ENCODE results near the gene NRXN3. TPM values are rescaled to one million over a fixed set of nuclear protein-coding genes. Genes with fewer than 3 reads are reported as not detected.

NRXN3 gene
- polyA plus RNA-seq, 1 donor (not counting 4 experiments of a cell fraction or from before 2014, with no cell fraction given) = 0.89 TPM

DNA sequence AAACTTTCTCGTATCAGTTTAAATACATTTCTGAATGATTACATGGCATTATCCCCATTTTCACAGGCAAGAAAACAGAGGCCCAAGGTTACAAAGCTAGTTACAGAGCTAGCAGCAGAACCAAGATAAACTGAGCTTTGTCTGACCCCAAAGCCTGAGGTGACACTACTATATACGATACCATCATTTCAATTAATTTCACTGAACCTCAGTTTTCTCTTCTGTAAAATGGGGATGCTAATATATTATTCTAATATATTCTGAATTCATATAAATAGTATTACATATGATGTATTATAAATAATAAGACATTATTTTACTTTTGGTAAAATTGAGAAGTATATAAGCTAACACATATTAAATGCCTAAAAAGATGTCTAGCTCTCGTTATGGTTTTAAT is 143.3 kb downstream of the NRXN3 start:
- Histone ChIP-seq H4K20me1 (ENCODE audit: control insufficient read depth, extremely low read depth, insufficient read depth, low read length) (no peaks in the 10 kb centered on the region), H3K4me1 (ENCODE audit: control insufficient read depth, extremely low read depth, insufficient read depth, low read length) (no peaks in the 10 kb centered on the region), H3K27ac (ENCODE audit: control insufficient read depth, insufficient read depth, low read length) (no peak overlapping the region), H3K4me2 (ENCODE audit: control insufficient read depth, extremely low read depth, insufficient read depth, low read depth, low read length) (no peak overlapping the region), H3K79me2 (ENCODE audit: control insufficient read depth, insufficient read depth, low read length) (no peaks in the 10 kb centered on the region), H3K27me3 (ENCODE audit: control insufficient read depth, extremely low read depth, insufficient read depth, low read length) (no peaks in the 10 kb centered on the region), H3K9me1 (ENCODE audit: control insufficient read depth, extremely low read depth, insufficient read depth, low read length) (no peaks in the 10 kb centered on the region), H3K9me3 (ENCODE audit: control insufficient read depth, low read depth, low read length) (no peaks in the 10 kb centered on the region), H3K4me3 (ENCODE audit: control insufficient read depth in 2 of 3, extremely low read depth in 1 of 3, insufficient read depth in 2 of 3, low read depth in 1 of 3, low read length in 3 of 3) (no peak overlapping the region), H3K36me3 (ENCODE audit: control insufficient read depth in 2 of 2, extremely low read depth in 1 of 2, insufficient read depth in 2 of 2, low read length in 2 of 2) (no peaks in the 10 kb centered on the region), H2AFZ (ENCODE audit: control insufficient read depth, low read length) (no peak overlapping the region), H3K9ac (ENCODE audit: control insufficient read depth, extremely low read depth, insufficient read depth, low read length) (no peak overlapping the region)
- no peak for TF ChIP-seq EZH2 (IDR thresholded peaks at IDR 0.05; ENCODE audit: low read length)
- TF ChIP-seq, protein P1, sequence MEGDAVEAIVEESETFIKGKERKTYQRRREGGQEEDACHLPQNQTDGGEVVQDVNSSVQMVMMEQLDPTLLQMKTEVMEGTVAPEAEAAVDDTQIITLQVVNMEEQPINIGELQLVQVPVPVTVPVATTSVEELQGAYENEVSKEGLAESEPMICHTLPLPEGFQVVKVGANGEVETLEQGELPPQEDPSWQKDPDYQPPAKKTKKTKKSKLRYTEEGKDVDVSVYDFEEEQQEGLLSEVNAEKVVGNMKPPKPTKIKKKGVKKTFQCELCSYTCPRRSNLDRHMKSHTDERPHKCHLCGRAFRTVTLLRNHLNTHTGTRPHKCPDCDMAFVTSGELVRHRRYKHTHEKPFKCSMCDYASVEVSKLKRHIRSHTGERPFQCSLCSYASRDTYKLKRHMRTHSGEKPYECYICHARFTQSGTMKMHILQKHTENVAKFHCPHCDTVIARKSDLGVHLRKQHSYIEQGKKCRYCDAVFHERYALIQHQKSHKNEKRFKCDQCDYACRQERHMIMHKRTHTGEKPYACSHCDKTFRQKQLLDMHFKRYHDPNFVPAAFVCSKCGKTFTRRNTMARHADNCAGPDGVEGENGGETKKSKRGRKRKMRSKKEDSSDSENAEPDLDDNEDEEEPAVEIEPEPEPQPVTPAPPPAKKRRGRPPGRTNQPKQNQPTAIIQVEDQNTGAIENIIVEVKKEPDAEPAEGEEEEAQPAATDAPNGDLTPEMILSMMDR (optimal IDR thresholded peaks at IDR 0.05 in 1 of 3, IDR thresholded peaks at IDR 0.05 in 1 of 3, conservative IDR thresholded peaks at IDR 0.05 in 1 of 3; ENCODE audit: extremely low read depth in 1 of 3, insufficient read depth in 2 of 3, low read length in 3 of 3) = no peak
- DNase-seq (ENCODE audit: low read depth, low spot score) = no peak
- FAIRE-seq = no peak
- dilution Hi-C loops (cut with MboI; ENCODE audit: extremely low pct_ligation_motif_present, low sequenced_read_pairs) = no loop called here

DNA sequence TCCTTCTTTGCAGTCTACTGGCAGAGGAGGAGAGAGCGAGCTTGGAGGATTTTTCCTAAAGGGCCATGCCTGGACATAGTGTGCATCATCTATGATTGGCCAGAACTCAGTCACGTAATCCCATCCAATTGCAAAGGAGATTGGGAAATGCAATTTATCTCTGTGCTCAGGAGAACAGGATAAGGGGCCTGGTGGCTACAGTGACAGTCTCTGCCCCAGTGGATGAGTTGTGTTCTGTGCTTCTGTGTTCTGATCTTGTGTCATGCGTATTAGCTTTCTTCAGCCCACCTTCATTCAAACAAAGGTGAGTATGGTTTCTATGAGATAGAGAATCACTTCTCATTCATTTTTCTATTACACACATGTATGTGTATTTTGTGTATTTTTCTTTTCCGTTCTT is 144.3 kb downstream of the NRXN3 start:
- H3K4me1 ChIP-seq (ENCODE audit: control insufficient read depth, extremely low read depth, insufficient read depth, low read length) = no peaks in the 10 kb centered on the region
- H3K79me2 ChIP-seq (ENCODE audit: control insufficient read depth, insufficient read depth, low read length) = no peaks in the 10 kb centered on the region
- H3K27ac ChIP-seq (ENCODE audit: control insufficient read depth, insufficient read depth, low read length) = no peak overlapping the region
- no peak overlapping the region for H3K9ac ChIP-seq (ENCODE audit: control insufficient read depth, extremely low read depth, insufficient read depth, low read length)
- no peaks in the 10 kb centered on the region for H3K9me1 ChIP-seq (ENCODE audit: control insufficient read depth, extremely low read depth, insufficient read depth, low read length)
- FAIRE-seq (no peak), DNase-seq (ENCODE audit: low read depth, low spot score) (no peak)
- H2AFZ ChIP-seq (ENCODE audit: control insufficient read depth, low read length) = no peak overlapping the region
- no peaks in the 10 kb centered on the region for H3K27me3 ChIP-seq (ENCODE audit: control insufficient read depth, extremely low read depth, insufficient read depth, low read length)
- dilution Hi-C loops (cut with MboI; ENCODE audit: extremely low pct_ligation_motif_present, low sequenced_read_pairs) = no loop called here
- H3K4me2 ChIP-seq (ENCODE audit: control insufficient read depth, extremely low read depth, insufficient read depth, low read depth, low read length) = no peak overlapping the region
- TF ChIP-seq, protein P1 (optimal IDR thresholded peaks at IDR 0.05 in 1 of 3, IDR thresholded peaks at IDR 0.05 in 1 of 3, conservative IDR thresholded peaks at IDR 0.05 in 1 of 3; ENCODE audit: extremely low read depth in 1 of 3, insufficient read depth in 2 of 3, low read length in 3 of 3) = no peak
- TF ChIP-seq EZH2 (IDR thresholded peaks at IDR 0.05; ENCODE audit: low read length) = no peak
- no peaks in the 10 kb centered on the region for H4K20me1 ChIP-seq (ENCODE audit: control insufficient read depth, extremely low read depth, insufficient read depth, low read length)
- H3K36me3 ChIP-seq (ENCODE audit: control insufficient read depth in 2 of 2, extremely low read depth in 1 of 2, insufficient read depth in 2 of 2, low read length in 2 of 2) = no peaks in the 10 kb centered on the region
- no peak overlapping the region for H3K4me3 ChIP-seq (ENCODE audit: control insufficient read depth in 2 of 3, extremely low read depth in 1 of 3, insufficient read depth in 2 of 3, low read depth in 1 of 3, low read length in 3 of 3)
- no peaks in the 10 kb centered on the region for H3K9me3 ChIP-seq (ENCODE audit: control insufficient read depth, low read depth, low read length)
